Epithelial cell of esophagus (primary cell): ENCODE results near the gene SMIM23.
A peak's percentile ranks its signal among the peaks of the same experiment; 100 is the strongest.

ENCODE experiments used
- DNase-seq: peaks from one replicate; pipeline ENCODE4 v3.0.0; 2010; ENCODE audit warnings: low read depth
- H3K4me3 ChIP-seq: 2 replicates; pipeline ENCODE4 v1.5.1; 2011; ENCODE audit warnings: mild to moderate bottlenecking, low read length, control low read depth
- CTCF ChIP-seq: IDR thresholded peaks from 2 replicates; pipeline ENCODE4 v1.5.1; 2011; ENCODE audit warnings: low read depth, mild to moderate bottlenecking, low read length, control low read depth, inconsistent platforms; ENCODE audit not compliant: insufficient read depth; ENCODE audit errors: missing control alignments

Gene SMIM23

GRCh38 chr5:171783051-171783450, 2.6 kb upstream of the SMIM23 start:
- H3K4me3 ChIP-seq: no peak overlapping the region
- TF ChIP-seq CTCF: no peak
- DNase-seq: peak; percentile 57

- no peak for TF ChIP-seq CTCF
- DNase-seq: no peak
- no peak overlapping the region for H3K4me3 ChIP-seq
Measured at GRCh38 chr5:171789353-171789752, 3.7 kb downstream of the SMIM23 start.

GRCh38 chr5:171790408-171790807, 4.8 kb downstream of the SMIM23 start:
- no peak for DNase-seq
- TF ChIP-seq CTCF: no peak
- H3K4me3 ChIP-seq: no peak overlapping the region

- H3K4me3 ChIP-seq: no peak overlapping the region
- DNase-seq: no peak
- TF ChIP-seq CTCF: no peak
Measured at GRCh38 chr5:171794470-171794960, 8.9 kb downstream of the SMIM23 start.

- no peak overlapping the region for H3K4me3 ChIP-seq
- no peak for TF ChIP-seq CTCF
- DNase-seq: no peak
Measured at GRCh38 chr5:171795381-171795780, 9.8 kb downstream of the SMIM23 start.

- H3K4me3 ChIP-seq: no peak overlapping the region
- no peak for TF ChIP-seq CTCF
- no peak for DNase-seq
Measured at GRCh38 chr5:171796436-171796835, 10.8 kb downstream of the SMIM23 start.

- TF ChIP-seq CTCF: no peak
- no peak overlapping the region for H3K4me3 ChIP-seq
- DNase-seq: no peak
Measured at GRCh38 chr5:171797543-171797942, 11.9 kb downstream of the SMIM23 start.
